Naive thymus-derived CD8-positive, alpha-beta T cell (primary cell): ENCODE results near the gene TGFA. TPM values are rescaled to one million over a fixed set of nuclear protein-coding genes. Genes with fewer than 3 reads are reported as not detected.

Experiments
- ATAC-seq, 2 donors: fragments of 150-1000 bp; cut with Tn5 transposase in 1 of 2; sonication (Bioruptor Pico), chemical (Tn5 transposase) in 1 of 2; 1 replicate in 1 of 2; 2 replicates in 1 of 2; pipeline ENCODE4 v1.10.0; 2021; ENCODE audit warnings: mild to moderate bottlenecking in 2 of 2, moderate library complexity in 2 of 2
- POLR2A ChIA-PET: fragments of 350-600 bp; sonication (Branson Sonifier 250); formaldehyde crosslinking; loops from one replicate; lab custom pipeline; 2021; ENCODE audit warnings: antibody characterized with exemption; lab: Charles Lee
- DNase-seq, 10 donors: peaks; one replicate each; pipeline versions ENCODE4 v3.0.0 to v3.0.0-alpha.2; 2020 to 2022
- H3K27ac Mint-ChIP-seq, 10 donors: one replicate each; pipeline ENCODE4 v1.8.0; 2020 to 2022; ENCODE audit warnings: mild to moderate bottlenecking in 10 of 10, mixed read lengths in 10 of 10, moderate library complexity in 4 of 10, inconsistent platforms in 1 of 10
- H3K27me3 Mint-ChIP-seq, 5 donors: one replicate each; pipeline ENCODE4 v1.8.0; 2021 to 2022; ENCODE audit warnings: mixed read lengths in 5 of 5
- H3K36me3 Mint-ChIP-seq, 3 donors: one replicate each; pipeline ENCODE4 v1.8.0; 2020 to 2022; ENCODE audit warnings: mixed read lengths in 3 of 3, mild to moderate bottlenecking in 2 of 3, inconsistent platforms in 1 of 3
- H3K4me1 Mint-ChIP-seq, 4 donors: one replicate each; pipeline ENCODE4 v1.8.0; 2021 to 2022; ENCODE audit warnings: mixed read lengths in 4 of 4
- H3K4me3 Mint-ChIP-seq, 10 donors: one replicate each; pipeline ENCODE4 v1.8.0; 2020 to 2022; ENCODE audit warnings: mild to moderate bottlenecking in 10 of 10, mixed read lengths in 10 of 10, moderate library complexity in 6 of 10, inconsistent platforms in 1 of 10
- H3K9me3 Mint-ChIP-seq, 9 donors: one replicate each; pipeline ENCODE4 v1.8.0; 2020 to 2022; ENCODE audit warnings: mixed read lengths in 9 of 9, mild to moderate bottlenecking in 3 of 9, inconsistent platforms in 1 of 9, moderate library complexity in 1 of 9
- polyA plus RNA-seq, 3 donors: library from polyadenylated mRNA; unstranded; fragments of 300-500 nt; fragmentation: Illumina TruSeq; gene quantifications; one replicate each; pipeline ENCODE4 v1.2.3, GENCODE V29; 2021
- total RNA-seq, 8 experiments: library from RNA in 2 of 8; stranded (reverse) in 2 of 8; gene quantifications; one replicate each; pipeline ENCODE4 v1.2.3 and lab custom pipeline; 2021 to 2026

The TGFA gene
- total and polyA plus RNA-seq, 5 experiments from 2014 or later: 0.61 to 1.5 (median 0.76) TPM

DNA sequence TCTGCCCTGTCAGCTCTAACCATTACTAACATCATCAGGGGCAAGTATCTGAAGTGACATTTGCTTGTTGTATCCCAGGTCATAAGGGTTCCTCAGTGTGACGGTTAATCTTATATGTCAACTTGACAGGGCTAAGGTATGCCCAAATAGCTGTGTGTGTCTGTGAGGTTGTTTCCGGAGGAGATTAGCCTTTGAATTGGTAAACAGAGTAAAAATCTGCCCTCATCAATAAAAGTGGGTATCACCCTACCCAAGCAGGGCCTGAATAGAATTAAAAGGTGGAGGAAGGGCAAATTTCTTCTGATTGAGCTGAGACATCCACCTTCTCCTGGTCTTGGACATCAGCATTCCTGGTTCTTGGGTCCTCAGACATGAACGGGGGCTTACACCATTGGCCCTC is 12.8 kb upstream of the TGFA start:
- Mint-ChIP-seq H3K9me3 (no peaks in the 10 kb centered on the region), H3K27ac (no peak overlapping the region), H3K36me3 (no peaks in the 10 kb centered on the region), H3K4me3 (no peak overlapping the region), H3K27me3 (peaks cover 0 to 5% (median 3%) of the 10 kb centered on the region in 5 donors), H3K4me1 (no peaks in the 10 kb centered on the region)
- ATAC-seq: no peak
- POLR2A ChIA-PET: no interaction called here
- DNase-seq: no peak

DNA sequence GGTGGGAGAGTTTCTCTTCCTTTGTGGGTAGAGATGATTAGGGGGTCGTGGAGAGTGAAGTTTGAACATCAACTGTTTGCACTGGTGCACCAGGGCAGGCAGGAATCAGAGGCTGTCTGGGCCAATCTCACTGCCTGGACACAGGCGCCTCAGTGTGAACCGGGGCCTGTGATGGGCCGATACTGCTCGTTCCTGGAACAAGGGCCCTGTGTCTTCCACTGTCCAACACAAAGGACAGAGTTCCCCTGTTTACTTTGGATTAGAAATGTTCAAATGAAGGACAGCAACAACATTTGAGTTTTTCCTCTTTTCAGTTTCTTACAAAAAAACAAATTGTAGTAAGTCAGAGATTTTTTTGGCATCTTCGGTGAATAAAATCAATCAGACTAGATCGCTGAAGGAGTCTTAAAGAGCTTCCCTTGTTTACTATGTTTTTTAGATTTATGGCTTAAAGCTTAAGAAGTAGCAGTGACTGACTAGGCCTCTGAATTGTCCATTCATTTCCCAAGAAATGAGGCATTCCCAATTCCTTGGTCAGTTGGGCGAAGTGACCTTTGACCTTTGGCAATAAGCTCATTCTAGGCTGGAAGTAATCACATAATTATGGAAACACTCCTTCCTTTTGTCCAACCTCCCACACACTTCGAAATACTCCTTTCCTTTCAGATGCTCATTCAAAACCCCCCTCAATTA is 11.6 kb upstream of the TGFA start:
- Mint-ChIP-seq H3K36me3 (no peaks in the 10 kb centered on the region), H3K9me3 (no peaks in the 10 kb centered on the region), H3K4me1 (no peaks in the 10 kb centered on the region), H3K4me3 (no peak overlapping the region), H3K27me3 (peaks cover 0 to 12% (median 6%) of the 10 kb centered on the region in 5 donors), H3K27ac (peak overlapping the region in 1 of 10 donors; percentile 0)
- POLR2A ChIA-PET: no interaction called here
- DNase-seq: no peak
- ATAC-seq: no peak

DNA sequence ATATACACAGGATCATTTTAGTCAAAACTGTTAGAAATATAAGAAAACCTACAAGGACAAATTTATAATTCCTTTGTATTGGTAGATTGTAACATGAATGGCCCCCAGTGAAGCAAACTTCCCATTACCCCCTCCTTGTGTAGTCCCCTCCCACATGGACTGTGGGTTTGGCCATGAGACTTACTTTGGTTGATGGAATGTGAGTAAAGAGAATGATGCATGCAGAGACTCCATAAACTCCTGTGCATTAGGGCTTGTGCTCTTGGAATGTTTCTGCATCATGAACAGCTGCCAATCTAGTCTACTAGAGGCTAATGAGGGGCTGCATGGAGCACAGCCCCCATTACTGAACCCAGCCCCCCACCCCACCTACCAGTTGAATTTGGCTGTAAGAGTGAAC is 8.3 kb upstream of the TGFA start:
- DNase-seq: no peak
- H3K9me3 Mint-ChIP-seq: no peaks in the 10 kb centered on the region
- POLR2A ChIA-PET: no interaction called here
- H3K4me3 Mint-ChIP-seq: no peak overlapping the region
- ATAC-seq: no peak
- H3K36me3 Mint-ChIP-seq: no peaks in the 10 kb centered on the region
- H3K27me3 Mint-ChIP-seq: peaks cover 14 to 30% (median 22%) of the 10 kb centered on the region in 5 donors
- H3K4me1 Mint-ChIP-seq: no peaks in the 10 kb centered on the region
- H3K27ac Mint-ChIP-seq: no peak overlapping the region

DNA sequence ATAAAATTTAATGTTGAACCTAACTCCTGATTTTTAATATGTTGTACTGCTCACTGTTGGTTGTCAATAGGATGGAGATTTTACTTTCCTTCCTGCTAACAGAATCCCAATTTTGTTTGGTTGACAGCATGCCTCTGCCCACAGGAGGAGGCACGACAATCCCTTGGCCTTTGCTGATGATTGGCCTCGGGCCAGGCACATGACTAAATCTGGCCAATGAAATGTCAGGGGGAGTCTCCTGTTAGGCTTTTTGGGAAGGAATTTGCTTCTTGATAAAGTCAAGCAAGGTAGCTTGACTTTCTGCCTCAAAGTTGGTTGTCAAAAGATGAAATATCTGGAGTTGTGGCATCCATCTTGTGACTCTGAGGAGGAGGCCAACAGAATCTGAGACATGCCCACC is 6.8 kb upstream of the TGFA start:
- DNase-seq: no peak
- ATAC-seq: no peak
- Mint-ChIP-seq H3K36me3 (no peaks in the 10 kb centered on the region), H3K4me3 (no peak overlapping the region), H3K9me3 (no peaks in the 10 kb centered on the region), H3K4me1 (no peaks in the 10 kb centered on the region), H3K27ac (peak overlapping the region in 1 of 10 donors; percentile 5), H3K27me3 (peaks cover 14 to 33% (median 22%) of the 10 kb centered on the region in 5 donors)
- POLR2A ChIA-PET: no interaction called here

DNA sequence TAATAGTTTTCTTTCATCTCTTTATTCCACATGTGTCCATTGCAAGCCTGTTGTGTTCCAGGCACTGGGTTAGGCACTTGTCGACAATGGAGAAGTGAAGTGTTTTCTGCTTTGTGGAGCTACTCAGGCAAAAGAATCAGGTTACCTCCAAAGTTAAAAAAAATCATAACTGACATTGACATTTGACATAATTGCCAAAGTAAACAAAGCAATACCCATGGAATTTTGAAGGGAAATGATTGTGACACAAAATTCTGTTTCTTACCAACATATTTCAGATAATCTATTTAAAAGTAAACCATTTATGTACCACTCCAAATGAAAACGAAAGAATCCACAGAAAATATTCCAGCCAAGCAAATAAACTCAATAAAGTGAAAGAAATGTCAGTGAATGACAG is 6.4 kb upstream of the TGFA start:
- no peak for DNase-seq
- Mint-ChIP-seq H3K9me3 (no peaks in the 10 kb centered on the region), H3K27me3 (peaks cover 14 to 33% (median 22%) of the 10 kb centered on the region in 5 donors), H3K4me1 (peaks cover 0 to 3% (median under 1%) of the 10 kb centered on the region in 4 donors), H3K4me3 (no peak overlapping the region), H3K27ac (no peak overlapping the region), H3K36me3 (no peaks in the 10 kb centered on the region)
- no peak for ATAC-seq
- POLR2A ChIA-PET: no interaction called here

DNA sequence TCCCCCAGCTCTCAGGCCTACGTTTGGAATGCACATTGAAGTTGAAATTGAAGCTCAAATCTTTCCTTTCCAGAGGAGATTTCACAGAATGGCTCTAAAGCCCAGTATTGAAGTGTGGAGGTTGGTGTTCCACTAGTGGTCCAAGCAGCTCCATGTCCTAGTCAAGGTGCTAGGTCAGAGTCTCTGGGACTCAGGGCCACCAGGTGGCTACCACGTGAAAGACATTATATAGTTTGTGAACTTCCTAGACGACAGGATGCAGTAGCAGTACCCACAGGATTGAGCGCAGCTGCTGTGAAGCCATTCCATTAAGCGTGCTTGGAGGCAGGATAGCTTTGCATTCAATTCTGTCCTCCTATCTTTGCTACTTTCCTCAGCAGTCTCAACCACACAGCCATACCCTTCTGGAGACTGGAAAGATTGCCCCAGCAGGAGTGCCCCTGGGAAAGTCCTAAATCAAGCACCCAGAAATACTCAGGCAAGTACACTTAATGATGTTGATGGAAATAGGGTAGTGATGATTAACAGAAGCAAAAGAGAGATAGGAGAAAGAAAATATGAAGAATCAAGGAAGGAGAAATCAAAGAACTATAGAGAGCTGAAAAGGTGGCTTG is 4.7 kb upstream of the TGFA start:
- no peak for ATAC-seq
- POLR2A ChIA-PET: interaction anchor here (1.2 kb wide), 1 partner anchor 12 kb away, joined by 3 read pairs; no protein-coding TSS in a partner anchor
- Mint-ChIP-seq H3K36me3 (no peaks in the 10 kb centered on the region), H3K27me3 (peaks cover 14 to 36% (median 22%) of the 10 kb centered on the region in 5 donors), H3K9me3 (no peaks in the 10 kb centered on the region), H3K4me3 (no peak overlapping the region), H3K27ac (no peak overlapping the region), H3K4me1 (peaks cover 4 to 13% (median 11%) of the 10 kb centered on the region in 4 donors)
- no peak for DNase-seq

DNA sequence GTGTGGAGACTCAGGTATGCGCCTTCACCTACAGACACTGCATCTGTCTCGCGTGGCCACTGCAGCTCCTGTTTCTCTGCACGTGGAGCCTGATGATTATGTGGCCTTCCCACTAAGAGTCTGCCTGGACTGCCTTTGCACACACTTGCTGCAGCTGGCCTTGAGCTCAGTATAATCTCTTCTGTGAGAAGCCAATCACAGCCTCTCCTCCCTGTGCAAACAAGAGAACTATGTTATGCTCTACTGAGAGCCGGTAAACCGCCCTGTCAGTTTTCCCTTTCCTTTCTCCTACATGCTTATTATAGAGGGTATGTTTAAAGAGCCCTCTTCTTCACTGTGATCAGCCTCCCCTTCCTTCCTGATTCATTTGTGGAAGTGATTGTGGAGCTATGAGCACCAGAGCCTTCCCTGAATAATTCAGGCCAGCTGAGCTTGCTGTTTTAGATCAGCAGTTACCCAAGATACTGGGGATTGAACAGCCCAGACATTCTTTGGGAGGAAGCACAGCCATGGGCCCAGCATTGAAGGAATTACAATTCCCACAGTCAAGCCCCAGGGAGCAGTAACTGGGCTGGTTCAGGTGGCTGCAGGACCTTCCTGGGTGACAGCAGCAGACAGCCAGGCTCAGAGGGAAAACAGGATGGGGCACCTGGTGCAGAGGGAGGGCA is 3.7 kb upstream of the TGFA start:
- DNase-seq (no peak), ATAC-seq (no peak)
- POLR2A ChIA-PET: no interaction called here
- H3K27ac Mint-ChIP-seq: no peak overlapping the region
- no peak overlapping the region for H3K4me3 Mint-ChIP-seq
- H3K4me1 Mint-ChIP-seq: peaks cover 13 to 23% (median 21%) of the 10 kb centered on the region in 4 donors
- no peaks in the 10 kb centered on the region for H3K9me3 Mint-ChIP-seq
- peaks cover 14 to 36% (median 22%) of the 10 kb centered on the region in 5 donors for H3K27me3 Mint-ChIP-seq
- no peaks in the 10 kb centered on the region for H3K36me3 Mint-ChIP-seq

DNA sequence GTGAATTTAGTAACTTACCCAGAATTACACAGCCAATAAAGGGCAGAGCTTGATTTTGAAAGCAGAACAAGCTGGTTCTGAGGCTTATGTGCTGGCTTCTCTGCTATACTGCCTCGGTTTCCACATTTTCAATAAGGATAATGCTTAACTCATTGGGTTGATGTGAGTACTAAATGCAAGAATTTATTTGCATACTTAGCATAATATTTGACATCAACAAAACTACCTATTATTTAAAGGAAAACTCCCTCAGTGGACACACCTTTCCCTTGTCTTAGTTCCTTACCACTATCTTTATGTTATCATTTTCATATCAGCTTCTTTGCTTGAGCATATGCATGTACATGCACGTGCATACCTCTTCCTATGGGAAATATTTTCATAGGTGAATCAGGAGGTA is 3.0 kb upstream of the TGFA start:
- ATAC-seq: no peak
- Mint-ChIP-seq H3K36me3 (no peaks in the 10 kb centered on the region), H3K9me3 (no peaks in the 10 kb centered on the region), H3K27me3 (peaks cover 13 to 35% (median 22%) of the 10 kb centered on the region in 5 donors), H3K4me1 (peaks cover 19 to 30% (median 28%) of the 10 kb centered on the region in 4 donors), H3K27ac (no peak overlapping the region), H3K4me3 (peak overlapping the region in 1 of 10 donors; percentile 6)
- POLR2A ChIA-PET: no interaction called here
- no peak for DNase-seq

DNA sequence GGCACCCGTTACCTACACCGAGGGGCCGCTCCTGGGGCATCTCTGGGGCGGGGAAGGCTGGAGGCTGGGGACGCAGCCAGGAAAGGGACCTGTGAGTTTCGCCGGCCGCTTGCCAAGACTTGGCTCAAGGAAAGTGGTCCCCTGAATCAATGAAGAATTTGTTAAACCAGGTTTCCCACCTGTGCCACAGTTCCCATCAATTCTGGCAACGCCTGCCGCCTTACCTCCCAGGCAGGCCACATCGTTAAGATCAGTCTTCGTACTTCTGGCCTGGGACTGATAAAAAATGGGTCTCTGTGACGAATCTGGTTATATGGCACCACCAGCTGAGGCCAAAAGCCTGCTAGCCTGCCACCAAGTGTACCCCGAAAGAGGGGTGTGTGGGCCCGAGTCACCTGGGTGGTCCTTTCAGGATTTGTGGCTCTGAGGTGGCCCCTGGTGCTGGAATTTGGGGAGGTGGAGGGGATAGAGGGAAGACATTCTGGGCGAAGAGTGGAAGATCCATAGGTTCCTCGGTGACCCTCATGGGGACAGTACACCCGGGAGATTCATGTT is 789 bp upstream of the TGFA start:
- Mint-ChIP-seq H3K4me1 (peaks cover 19 to 31% (median 28%) of the 10 kb centered on the region in 4 donors), H3K9me3 (no peaks in the 10 kb centered on the region), H3K27me3 (peaks cover 5 to 26% (median 17%) of the 10 kb centered on the region in 5 donors), H3K27ac (peak overlapping the region in 5 of 10 donors; percentile 17 to 56 (median 43)), H3K4me3 (peak overlapping the region; percentile 63 to 98 (median 77)), H3K36me3 (no peaks in the 10 kb centered on the region)
- POLR2A ChIA-PET: no interaction called here
- DNase-seq (no peak), ATAC-seq (no peak)

DNA sequence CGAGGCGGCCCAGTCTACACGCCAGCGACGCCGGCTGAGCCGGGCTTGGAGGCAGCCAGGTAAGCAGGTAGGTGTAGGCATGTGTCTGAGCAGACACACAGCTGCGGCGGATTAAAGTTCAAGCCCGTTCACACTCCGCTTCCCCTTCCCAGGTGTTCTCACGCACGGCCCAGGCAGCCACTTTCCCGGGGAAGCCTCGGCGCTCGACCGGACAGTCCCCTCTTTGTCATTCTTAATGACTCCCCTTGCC is 367 bp downstream of the TGFA start:
- H3K27me3 Mint-ChIP-seq: peaks cover 2 to 18% (median 8%) of the 10 kb centered on the region in 5 donors
- H3K36me3 Mint-ChIP-seq: no peaks in the 10 kb centered on the region
- peak overlapping the region; percentile 84 to 98 (median 90) for H3K4me3 Mint-ChIP-seq
- H3K4me1 Mint-ChIP-seq: peaks cover 19 to 31% (median 28%) of the 10 kb centered on the region in 4 donors
- POLR2A ChIA-PET: interaction anchor here (0.7 kb wide), 1 partner anchor 117 kb away, joined by 3 read pairs; no protein-coding TSS in a partner anchor
- H3K27ac Mint-ChIP-seq: peak overlapping the region; percentile 63 to 91 (median 78)
- no peaks in the 10 kb centered on the region for H3K9me3 Mint-ChIP-seq
- peak in 2 of 10 donors; percentile 16 to 52 for DNase-seq
- peak; percentile 56 for ATAC-seq

DNA sequence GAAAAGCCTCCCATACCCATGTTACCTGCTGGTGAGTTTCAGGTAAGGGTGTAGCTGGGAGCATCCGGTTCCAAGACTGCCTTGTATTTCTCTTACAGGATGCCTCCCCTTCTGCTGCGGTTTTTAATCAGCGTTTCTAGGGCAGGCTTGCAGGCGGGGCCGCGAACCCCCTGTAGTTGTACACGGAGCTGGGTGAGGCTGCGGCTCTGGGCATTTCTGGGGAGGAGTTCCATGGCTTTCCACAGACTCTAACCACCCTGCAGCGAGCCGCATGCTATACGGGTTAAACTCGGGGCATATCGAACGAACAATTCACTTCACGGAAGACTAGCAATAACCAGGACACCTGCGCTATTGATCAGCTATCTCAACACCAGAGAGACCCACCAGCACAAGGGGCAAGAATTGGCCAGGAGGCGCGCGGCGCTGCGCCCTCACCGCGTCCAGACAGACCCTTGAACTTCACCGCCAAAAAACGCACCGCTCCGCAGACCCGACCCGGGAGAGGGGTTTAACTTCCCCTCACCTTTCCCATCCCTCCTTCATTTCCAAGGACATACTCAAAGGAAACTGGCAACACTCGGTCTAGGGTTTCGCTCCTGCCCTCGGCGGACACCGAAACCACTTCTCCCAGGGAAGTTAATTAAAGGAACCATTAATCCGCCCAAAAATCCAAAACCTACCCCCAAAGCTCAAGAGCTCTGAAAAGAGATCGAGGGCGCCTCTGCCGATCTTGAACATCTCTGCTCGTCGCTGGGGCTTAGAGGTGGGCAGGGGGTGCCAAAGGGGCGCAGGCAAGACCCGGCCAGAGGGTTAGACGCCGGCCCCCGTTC is 909 bp downstream of the TGFA start:
- POLR2A ChIA-PET: interaction anchor here (0.7 kb wide), 1 partner anchor 116 kb away, joined by 3 read pairs; no protein-coding TSS in a partner anchor
- H3K36me3 Mint-ChIP-seq: no peaks in the 10 kb centered on the region
- peak overlapping the region; percentile 63 to 91 (median 78) for H3K27ac Mint-ChIP-seq
- H3K4me3 Mint-ChIP-seq: peak overlapping the region; percentile 84 to 98 (median 90)
- H3K9me3 Mint-ChIP-seq: no peaks in the 10 kb centered on the region
- peaks cover 19 to 31% (median 28%) of the 10 kb centered on the region in 4 donors for H3K4me1 Mint-ChIP-seq
- ATAC-seq (peak; percentile 7 to 12), DNase-seq (peak in 6 of 10 donors; percentile 8 to 30 (median 21))
- peaks cover 2 to 13% (median 4%) of the 10 kb centered on the region in 5 donors for H3K27me3 Mint-ChIP-seq

DNA sequence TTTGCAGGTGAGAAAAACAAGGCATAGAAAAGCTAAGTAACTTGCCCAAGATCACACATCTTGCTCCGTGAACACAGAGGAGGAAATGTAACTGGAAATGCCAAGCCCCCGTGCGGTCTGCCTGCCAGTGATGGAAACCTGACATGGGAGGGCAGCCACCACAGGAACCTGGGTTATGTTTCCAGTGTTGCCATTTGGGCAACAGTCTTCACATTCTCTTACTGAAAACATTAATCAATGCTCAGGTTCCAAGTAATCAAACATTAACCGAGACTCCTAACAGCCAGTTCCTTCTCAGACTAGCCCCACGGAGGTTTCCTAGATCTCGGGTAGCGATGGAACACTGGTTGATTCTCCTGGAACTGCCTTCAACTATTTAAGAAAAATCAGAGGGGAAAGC is 2.5 kb downstream of the TGFA start:
- Mint-ChIP-seq H3K36me3 (no peaks in the 10 kb centered on the region), H3K27me3 (peaks cover 0 to 3% (median 0%) of the 10 kb centered on the region in 5 donors), H3K4me1 (peaks cover 19 to 31% (median 28%) of the 10 kb centered on the region in 4 donors), H3K9me3 (no peaks in the 10 kb centered on the region), H3K4me3 (no peak overlapping the region), H3K27ac (peak overlapping the region in 3 of 10 donors; percentile 24 to 37 (median 28))
- ATAC-seq: no peak
- DNase-seq: no peak
- POLR2A ChIA-PET: no interaction called here
